Inflammatory macrophage treated with lipopolysaccharide for 4 hours (primary cell): ENCODE results near the gene UBR2.
"Not testable (repeated sequence)": the region's sequence is repeated elsewhere in the genome, so short reads cannot be mapped to it uniquely, and the experiment has no call there.

Experiments
- DNase-seq: peaks from one replicate; pipeline ENCODE4 v3.0.0-alpha.2; 2020

UBR2 gene

DNA sequence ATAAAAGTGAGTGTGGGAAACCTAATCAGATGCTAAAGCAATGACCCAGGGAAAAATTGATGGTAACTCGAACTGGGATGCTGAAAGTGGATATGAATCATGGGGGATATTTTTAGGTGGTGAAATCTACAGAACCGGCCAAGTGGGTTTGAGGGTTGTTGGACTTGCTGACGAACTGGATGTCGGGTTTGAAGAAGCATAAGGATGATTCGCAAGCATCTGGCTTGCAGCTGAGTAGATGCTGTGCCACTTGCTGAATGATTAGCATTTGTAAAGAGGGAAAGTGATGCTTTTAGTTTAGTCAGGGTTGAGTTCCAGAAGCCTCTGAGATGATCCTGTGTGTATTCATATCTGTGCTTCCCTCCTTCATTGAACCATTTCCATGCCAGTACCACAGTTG is 54.9 kb downstream of the UBR2 start:
- DNase-seq = no peak

DNA sequence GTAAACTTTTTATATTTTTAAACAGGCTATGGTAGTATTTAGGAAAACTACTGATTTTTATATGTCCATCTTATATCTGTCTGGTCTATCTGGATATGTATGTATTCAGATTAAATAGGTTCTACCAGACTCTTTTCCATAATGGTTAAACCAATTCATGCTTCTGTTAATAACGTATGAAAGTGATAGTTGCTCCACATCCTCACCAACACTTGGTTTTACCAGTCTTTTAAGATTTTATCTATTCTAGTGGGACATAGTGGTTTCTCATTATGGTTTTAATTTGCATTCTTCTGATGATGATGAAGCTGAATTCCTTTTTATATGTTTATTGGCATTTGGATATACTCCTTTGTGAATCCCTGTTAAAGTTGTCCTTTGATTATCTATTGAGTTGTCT is 56.1 kb downstream of the UBR2 start:
- no peak for DNase-seq

DNA sequence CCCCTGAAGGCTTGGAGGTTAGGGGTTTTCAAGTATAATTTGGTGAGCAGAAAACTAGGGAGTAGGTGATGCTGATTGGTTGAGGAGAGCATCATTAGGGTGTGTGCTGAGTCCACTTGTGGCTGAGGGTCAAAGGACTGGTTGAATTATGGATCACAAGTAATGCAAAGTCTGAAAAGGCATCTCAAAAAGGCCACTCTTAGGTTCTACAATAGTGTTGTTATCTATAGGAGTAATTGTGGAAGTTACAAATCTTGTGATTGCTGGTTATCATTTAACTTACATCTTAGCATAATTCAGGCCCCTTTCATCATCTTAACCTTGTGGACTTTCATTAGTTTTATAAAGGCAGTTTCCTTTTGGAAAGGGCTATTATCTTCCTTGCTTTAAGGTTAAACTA is 60.8 kb downstream of the UBR2 start:
- DNase-seq = no peak

DNA sequence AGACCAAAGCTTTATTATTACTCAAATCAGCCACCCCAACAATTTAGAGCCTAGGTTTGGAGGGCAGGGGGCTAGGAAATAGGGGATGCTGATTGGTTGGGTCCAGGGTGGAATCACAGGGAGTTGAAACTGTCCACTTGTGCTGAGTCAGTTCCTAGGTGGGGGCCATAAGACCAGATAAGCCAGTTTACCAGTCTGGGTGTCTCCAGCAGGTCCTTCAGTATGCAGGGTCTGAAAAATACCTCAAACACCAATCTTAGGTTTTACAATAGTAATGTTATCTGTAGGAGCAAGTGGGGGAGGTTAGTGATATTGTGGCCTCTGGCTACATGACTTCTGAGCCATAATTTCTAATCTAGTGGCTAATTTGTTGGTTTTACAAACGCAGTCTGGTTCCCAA is 63.2 kb downstream of the UBR2 start:
- DNase-seq = no peak

DNA sequence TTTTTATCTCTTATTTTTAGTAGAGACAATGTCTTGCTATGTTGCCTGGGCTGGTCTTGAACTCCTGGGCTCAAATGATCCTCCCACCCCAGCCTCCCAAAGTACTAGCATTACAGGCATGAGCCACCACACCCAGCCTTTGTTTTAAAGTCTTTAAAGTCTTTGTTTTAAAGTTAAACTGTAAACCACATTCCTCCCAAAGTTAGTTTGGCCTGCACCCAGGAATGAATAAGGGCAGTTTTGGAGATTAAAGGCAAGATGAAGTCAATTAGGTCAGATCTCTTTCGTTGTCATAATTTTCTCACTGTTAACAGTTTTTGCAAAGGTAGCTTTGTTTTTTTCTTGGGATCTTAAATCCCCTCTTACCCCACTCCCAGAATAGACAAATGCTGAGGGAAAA is 63.8 kb downstream of the UBR2 start:
- DNase-seq = no peak

DNA sequence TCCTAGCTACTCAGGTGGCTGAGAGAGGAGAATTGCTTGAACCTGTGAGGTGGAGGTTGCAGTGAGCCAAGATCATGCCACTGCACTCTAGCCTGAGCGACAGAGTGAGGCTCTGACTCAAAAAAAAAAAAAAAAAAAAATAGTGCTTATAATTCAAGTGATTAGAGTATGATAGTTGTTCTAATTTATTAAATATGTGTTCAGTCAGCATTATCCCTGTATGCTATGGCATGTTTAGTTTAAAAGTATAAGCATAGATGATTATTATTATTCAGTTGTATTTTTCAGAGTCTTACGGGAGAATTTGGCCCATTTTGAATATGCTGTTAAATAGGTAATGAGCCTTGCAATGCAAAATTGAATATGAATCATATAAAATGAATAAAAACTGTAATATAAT is 64.8 kb downstream of the UBR2 start:
- DNase-seq = no peak

DNA sequence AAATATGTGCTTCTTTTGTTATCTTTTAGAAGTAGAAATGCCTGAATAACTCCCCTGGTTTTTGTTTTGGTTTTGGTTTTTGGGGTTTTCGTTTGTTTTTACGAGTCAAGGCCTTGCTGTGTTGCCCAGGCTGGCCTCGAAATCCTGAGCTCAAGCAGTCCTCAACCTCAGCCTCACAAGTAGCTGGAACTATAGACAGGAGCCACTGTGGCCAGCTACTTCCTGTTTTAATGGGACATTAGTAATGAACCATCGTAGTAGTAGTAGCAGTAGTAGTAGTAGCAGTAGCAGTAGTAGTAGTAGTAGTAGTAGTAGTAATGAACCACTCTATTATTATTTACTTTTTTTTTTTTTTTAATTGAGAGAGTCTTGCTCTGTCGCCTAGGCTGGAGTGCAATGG is 66.0 kb downstream of the UBR2 start:
- peak; percentile 5 for DNase-seq

DNA sequence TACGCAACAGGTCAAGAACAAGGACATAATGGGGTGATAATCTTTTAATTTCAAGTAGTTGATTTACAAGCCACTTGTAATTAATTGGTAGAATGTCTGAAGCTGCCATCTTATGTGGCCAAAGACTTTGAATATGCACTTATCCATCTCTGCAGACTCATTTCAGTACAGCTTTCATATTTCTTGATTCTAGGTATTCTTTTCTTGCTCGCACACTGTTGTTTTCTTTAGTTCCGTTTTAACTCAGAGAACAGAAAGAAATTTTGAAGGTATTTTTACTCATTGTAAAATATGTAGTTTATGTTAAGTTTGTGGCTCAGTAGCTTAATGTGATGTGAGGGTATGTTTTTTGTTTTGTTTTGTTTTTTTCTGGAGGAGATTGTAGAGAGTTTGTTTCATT is 73.9 kb downstream of the UBR2 start:
- no peak for DNase-seq

DNA sequence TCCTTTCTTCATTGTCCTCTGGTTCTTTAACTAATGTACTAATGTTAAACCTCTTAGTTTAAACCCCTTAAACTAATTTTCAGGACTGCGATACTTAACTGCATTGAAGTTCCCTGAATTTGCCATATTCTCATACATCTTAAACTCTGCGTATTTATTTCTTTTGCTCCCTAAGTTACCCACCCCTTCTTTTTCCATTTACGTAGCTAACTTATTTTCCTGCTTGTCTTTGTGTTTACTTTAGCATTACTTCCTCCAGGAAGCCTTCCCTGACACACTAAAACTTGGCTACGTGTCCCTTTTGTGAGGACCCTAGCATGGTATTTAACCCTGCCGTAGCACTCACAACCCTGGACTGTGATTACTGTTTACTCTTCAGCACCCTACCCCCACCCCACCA is 79.0 kb downstream of the UBR2 start:
- no peak for DNase-seq

DNA sequence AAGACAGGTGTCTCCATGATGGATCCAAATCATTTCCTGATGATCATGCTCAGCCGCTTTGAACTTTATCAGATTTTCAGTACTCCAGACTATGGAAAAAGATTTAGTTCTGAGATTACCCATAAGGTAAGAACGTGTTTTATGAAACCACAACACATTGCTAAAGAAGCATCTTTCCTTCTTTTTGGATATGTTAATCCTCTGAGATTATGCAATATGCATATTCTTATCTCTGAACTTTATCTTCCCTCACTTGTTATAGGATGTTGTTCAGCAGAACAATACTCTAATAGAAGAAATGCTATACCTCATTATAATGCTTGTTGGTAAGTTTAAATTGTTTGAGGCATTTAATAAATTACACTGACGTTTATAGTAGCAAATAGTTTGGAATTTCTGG is 80.4 kb downstream of the UBR2 start:
- DNase-seq = no peak

DNA sequence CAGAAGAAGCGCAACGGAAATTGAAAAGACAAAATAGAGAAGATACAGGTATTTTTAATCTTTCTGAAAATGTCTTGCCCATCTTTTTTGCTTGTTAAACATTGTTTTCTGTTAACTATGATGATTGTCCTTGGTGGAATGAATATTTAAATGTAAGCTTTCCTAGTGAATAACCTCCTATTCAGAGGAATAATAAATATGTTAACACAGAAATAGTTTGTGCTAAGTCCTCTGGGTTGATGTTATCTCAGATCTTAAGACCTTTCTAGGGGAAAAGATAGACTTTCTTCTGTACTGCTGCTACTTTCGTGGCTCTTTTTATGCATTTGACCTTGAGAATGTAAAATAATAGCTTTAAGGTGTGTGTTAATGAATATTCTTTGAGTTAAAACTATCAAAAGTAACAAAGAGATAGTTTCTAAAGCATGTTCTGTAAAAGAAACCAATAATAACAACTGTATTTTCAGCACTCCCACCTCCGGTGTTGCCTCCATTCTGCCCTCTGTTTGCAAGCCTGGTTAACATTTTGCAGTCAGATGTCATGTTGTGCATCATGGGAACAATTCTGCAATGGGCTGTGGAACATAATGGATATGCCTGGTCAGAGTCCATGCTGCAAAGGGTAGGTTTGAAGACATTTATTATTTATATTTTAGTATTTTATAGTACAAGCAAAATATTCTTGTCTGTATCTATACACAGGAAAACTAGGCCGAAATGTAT is 88.4 kb downstream of the UBR2 start:
- no peak for DNase-seq

DNA sequence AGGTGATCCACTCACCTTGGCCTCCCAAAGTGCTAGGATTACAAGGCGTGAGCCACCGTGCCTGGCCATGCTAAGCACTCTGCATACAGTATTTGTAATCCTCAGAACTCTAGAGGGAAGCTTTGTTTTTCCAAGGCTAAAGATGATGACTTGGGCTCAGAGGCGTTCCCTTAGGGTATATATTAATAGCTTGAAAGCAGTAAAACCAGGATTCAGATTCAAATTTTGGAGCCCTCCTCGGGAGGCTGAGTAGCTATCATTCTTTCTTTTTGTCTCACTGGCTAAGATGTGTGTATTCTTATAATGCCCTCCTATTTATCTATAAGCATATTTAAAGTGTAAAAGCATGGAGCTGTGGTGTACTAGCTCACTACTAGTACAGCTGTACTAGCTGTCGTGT is 90.0 kb downstream of the UBR2 start:
- DNase-seq = no peak

DNA sequence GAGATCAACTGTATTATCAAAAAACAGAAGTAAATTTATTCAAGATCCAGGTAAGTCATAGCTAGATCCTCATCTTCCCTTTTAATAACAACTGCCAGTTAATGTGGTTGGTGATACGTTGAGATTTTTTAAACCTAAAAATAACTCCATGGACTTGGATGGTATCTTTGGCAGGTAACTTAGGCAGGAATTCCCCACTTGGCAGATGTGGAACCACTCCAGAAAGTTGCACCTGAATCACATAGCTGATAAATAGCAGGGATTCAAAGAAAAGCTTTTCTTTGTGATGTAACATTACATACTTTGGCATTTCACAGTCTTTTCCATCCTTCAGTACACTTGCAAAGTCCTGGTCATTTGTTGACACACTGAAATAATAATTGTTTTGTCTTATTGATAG is 96.0 kb downstream of the UBR2 start:
- DNase-seq = no peak

DNA sequence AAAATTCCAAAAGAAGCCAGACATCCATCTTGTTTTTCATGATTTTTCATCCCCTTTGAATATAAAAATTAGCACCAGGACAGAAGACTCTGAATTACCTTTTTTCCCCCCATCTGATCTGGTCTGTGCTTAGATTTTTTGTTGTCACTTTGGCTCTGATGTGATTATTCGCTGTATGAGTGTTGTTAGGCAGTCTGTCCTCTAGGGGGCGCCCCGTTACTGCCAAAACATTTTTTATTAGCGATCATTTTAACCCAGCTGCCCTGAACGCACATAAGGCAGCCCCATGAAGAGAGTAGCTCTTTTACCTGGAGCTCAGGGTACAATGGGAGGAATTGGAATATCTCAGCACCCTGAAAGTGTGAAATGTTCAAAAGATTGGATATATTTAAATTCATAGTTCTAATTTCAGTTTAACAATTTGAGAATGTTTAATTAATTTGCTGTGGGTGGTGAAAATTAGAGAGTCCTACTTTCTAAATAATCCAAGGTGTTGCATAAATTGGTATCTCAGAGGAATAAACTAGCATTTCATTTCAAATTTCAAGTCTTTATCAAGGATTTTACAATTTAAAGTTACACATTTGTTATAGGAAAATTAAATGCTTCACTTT is 97.8 kb downstream of the UBR2 start:
- DNase-seq = peak; percentile 62

DNA sequence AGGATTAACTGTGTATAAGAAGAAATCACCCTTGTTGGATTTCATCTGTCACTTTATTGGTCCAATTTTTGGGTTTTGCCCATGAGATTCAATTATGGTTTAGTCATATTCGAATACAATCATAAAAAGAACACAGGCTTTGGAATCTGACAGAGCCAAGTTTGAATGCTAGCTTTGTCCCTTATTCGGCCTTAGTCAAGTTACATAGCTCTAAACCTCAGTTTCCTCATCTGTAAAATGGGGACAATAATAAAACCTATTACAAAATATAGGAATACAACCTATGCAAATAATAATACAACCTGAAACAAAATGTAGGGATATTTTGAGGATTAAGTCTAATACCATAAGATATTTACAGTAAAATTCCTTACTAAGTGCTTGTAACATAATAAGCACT is 100.9 kb downstream of the UBR2 start:
- no peak for DNase-seq

DNA sequence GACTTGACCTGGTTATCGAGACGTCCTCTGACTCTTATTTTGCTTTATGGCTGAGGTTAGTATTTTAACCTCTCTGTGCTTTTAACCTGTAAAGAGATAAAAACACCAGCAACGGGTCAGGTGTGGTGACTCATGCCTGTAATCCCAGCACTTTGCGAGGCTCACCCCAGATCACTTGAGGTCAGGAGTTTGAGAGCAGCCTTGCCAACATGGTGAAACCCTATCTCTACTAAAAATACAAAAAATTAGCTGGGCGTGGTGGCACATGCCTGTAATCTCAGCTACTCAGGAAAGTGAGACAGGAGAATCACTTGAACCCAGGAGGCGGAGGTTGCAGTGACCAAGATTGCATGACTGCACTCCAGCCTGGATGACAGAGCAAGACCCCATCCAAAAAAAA is 110.5 kb downstream of the UBR2 start:
- DNase-seq = not testable (repeated sequence)

DNA sequence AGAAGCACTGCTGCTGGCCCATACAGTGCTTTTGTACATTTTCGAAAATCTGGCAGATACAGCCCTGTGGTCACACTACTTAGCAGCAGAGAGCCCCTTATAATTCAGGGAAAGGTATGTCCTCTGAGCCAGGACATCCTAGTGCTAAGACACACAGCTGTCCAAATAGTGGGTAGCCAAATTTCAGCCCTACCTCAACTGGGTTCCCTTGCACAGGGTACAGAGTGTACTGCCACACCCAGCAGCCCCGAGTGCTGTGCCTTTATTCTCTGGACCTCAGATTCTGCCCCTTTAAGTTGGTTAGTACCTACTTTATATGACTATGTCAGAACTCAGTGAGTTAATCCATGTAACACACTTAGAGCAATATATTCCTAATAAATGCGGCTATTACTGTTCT is 111.0 kb downstream of the UBR2 start:
- DNase-seq = no peak

DNA sequence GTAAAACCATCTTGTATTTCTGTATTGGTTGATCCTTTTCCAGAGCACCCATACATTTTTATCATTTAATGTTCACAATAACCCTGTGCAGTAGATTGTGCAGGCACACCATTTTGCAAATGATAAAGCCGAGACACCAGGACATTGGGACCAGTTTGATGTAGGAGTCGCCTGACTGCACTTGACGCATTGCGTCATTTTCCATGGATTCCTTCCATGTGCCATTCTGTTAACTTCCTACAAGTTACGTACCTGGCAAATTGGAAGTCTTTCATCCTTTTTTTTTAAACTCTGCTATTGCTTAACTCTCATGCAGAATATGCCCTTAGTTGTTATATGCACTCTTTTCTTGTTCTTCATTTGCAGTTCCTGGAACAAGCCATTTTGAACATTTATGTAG is 115.5 kb downstream of the UBR2 start:
- DNase-seq = no peak

DNA sequence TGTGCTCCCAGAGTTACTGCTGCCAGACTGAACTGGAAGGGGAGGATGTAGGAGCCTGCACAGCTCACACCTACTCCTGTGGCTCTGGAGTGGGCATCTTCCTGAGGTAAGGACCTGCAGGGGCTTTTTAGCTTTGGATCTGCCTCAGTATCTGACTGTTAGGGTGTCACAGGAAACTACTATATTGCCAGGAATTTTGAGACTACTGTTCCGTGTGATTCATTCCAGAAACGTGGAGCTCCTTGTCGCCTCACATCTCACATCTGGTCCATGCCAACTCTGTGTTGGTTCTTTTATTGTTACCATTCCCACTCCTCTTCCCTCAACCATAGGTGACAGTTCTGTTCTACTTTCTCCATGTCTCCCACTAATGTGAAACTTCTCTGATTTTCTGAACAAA is 124.5 kb downstream of the UBR2 start:
- no peak for DNase-seq

DNA sequence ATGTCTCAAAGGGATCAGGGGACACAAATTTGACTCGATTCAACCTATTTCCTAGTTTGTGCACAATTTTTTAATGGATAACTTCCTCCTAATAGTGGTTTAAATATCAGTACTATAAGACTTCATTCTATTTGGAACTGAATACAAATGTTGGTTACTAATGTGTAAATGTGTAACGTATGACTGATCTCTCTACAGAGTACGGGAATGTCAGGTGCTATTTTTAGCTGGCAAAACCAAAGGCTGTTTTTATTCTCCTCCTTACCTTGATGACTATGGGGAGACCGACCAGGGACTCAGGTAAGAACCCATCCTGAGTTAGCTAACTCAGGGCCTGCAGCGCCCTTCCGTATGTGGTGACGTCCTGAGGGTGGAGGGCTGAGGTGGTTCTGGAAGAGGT is 125.5 kb downstream of the UBR2 start:
- no peak for DNase-seq

DNA sequence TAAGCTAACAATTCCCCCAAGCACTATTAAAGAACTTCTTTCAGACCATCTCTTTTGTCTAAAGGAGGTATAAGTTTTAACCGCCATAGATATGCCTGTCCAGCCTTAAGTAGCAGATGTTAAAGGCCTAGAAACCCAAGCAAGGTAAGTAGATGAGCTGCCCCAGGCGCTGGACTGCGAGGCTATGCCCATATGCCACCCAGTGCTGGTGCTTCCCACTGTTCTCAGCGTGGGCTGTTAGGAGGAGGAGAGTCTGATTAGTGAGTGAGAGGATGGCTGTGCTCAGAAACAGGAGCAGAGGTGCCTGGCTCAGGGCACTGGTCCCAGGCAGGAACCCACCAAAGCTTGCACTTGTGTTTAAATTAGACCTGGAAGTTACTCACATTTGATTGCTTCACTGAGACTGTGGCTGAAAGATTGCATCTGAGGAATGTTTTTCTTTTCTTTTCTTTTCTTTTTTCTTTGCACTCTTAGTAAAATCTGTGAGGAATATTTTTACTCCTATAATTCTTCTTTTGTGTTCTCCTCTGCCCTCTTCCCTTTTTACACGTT is 126.4 kb downstream of the UBR2 start:
- no peak for DNase-seq

DNA sequence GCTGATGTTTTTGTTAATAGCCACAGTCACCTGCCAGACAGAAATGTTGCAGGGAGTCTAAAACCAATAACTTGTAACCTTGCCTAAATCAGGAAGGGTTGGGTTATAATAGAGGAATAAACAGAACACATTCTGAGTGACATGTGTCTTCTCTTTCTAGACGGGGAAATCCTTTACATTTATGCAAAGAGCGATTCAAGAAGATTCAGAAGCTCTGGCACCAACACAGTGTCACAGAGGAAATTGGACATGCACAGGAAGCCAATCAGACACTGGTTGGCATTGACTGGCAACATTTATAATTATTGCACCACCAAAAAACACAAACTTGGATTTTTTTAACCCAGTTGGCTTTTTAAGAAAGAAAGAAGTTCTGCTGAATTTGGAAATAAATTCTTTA is 127.0 kb downstream of the UBR2 start:
- no peak for DNase-seq

DNA sequence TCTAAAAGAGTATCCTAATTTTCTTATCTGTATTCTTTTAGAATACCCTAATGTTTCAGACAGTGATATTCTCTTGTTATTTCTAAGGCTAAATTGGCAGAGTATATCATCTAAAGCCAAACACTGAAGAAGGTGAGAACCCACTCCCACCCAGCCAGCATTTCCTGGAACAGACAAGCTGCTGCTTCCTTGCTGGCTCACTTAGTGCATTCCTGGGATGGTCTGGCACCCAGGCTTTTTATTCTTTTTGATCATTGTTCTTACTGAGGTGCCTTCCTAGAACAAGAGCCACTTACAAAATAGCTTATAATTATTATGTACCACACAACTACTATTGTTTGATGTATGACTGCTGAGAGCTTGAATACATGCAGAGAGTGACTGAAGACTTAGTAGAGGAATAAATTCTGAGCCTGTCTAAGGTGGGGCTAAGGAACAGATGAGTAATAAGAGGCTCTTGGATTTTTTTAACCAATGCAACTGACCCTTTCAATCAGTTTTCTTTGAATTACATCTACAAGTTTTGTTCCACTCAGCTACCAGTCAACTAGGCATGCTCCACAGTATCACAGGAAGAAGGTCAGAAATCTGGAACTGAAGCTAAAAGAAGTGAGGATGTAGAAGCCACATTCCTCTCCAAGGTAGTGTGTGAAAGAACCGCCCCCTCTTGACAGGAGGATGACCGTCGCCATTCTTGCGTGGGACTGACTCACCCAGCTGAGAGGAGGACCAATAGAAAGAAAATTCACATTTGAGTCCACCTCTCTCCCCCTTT is 128.5 kb downstream of the UBR2 start:
- DNase-seq = no peak

DNA sequence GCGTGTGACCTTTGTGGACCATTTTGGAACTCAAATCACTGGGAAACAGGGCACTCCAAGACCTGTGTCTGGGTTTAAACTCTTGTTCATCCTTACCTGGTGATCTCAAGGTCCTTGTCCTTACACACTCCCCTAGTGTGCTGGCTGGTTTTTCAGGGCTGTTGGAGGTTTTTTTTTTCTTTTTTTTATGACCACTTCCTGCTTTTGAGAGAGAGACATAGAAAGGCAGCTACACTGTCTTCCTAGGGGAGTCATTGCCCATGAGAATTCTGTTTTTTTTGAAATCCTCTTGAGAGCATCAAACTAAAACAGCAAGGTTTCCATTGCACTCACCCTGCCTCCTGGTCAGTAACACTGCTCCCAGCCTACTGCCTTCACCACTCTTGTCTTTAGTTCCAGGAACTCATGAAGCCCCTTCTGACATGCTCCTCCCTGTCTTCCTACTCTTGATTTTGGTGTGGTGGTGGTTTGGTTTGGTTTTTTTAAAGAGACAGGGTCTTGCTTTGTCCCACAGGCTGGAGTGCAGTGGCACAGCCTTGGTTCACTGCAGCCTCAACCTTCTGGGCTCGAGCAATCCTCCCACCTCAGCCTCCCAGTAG is 130.0 kb downstream of the UBR2 start:
- no peak for DNase-seq
